ENCODE results near the gene NIP7. TPM values are rescaled to one million over a fixed set of nuclear protein-coding genes. Genes with fewer than 3 reads are reported as not detected.
"Not testable (repeated sequence)": the region's sequence is repeated elsewhere in the genome, so short reads cannot be mapped to it uniquely, and the experiment has no call there.

Gene NIP7
- total RNA-seq, 1 donor from 2014 or later = 21.9 TPM

DNA sequence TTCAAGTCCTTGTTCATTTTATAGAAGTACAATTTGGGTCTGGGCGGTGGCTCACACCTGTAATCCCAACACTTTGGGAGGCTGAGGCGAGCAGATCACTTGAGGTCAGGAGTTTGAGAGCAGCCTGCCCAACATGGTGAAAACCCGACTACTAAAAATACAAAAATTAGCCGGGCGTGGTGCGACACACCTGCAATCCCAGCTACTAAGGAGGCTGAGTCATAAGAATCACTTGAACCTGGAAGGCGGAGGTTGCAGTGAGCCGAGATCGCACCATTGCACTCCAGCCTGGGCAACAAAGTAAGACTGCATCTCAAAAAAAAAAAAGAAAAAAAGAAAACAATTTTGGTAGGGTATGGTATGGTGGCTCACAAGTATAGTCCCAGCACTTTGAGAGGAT, 20.5 kb downstream of the NIP7 start:
- H3K9ac ChIP-seq (ENCODE audit: low read depth in 1 of 3, low read length in 3 of 3); H3K9me3 ChIP-seq (ENCODE audit: control insufficient read depth in 3 of 3, low read length in 3 of 3); H3K4me1 ChIP-seq (ENCODE audit: control insufficient read depth in 3 of 3, insufficient read depth in 3 of 3, low read length in 3 of 3); H3K27ac ChIP-seq (ENCODE audit: low read depth, low read length); H3K4me3 ChIP-seq (ENCODE audit: low read length in 3 of 3); H3K27me3 ChIP-seq (ENCODE audit: control insufficient read depth in 3 of 3, insufficient read depth in 3 of 3, low read length in 3 of 3): not testable (repeated sequence)
- H3K36me3 ChIP-seq (ENCODE audit: control insufficient read depth in 3 of 3, insufficient read depth in 3 of 3, low read length in 3 of 3) = peaks cover 13 to 24% (median 19%) of the 10 kb centered on the region in 3 donors

- no peak overlapping the region for H3K27ac ChIP-seq (ENCODE audit: low read depth, low read length)
These were observed 23.7 kb downstream of the NIP7 start for GRCh38 chr16:69363281-69363717.

GRCh38 chr16:69364088-69364487, 24.5 kb downstream of the NIP7 start:
- no peaks in the 10 kb centered on the region for H3K9me3 ChIP-seq (ENCODE audit: control insufficient read depth in 3 of 3, low read length in 3 of 3)
- H3K27ac ChIP-seq (ENCODE audit: low read depth, low read length) = no peak overlapping the region
- H3K4me1 ChIP-seq (ENCODE audit: control insufficient read depth in 3 of 3, insufficient read depth in 3 of 3, low read length in 3 of 3) = no peaks in the 10 kb centered on the region
- no peaks in the 10 kb centered on the region for H3K27me3 ChIP-seq (ENCODE audit: control insufficient read depth in 3 of 3, insufficient read depth in 3 of 3, low read length in 3 of 3)
- H3K36me3 ChIP-seq (ENCODE audit: control insufficient read depth in 3 of 3, insufficient read depth in 3 of 3, low read length in 3 of 3) = peaks cover 43 to 57% (median 48%) of the 10 kb centered on the region in 3 donors
- H3K4me3 ChIP-seq (ENCODE audit: low read length in 3 of 3) = no peak overlapping the region
- no peak overlapping the region for H3K9ac ChIP-seq (ENCODE audit: low read depth in 1 of 3, low read length in 3 of 3)

More at GRCh38 chr16:69363281-69363717, 23.7 kb downstream of the NIP7 start:
- Histone ChIP-seq H3K4me3 (ENCODE audit: low read length in 3 of 3) (no peak overlapping the region), H3K27me3 (ENCODE audit: control insufficient read depth in 3 of 3, insufficient read depth in 3 of 3, low read length in 3 of 3) (no peaks in the 10 kb centered on the region), H3K9ac (ENCODE audit: low read depth in 1 of 3, low read length in 3 of 3) (no peak overlapping the region), H3K4me1 (ENCODE audit: control insufficient read depth in 3 of 3, insufficient read depth in 3 of 3, low read length in 3 of 3) (no peaks in the 10 kb centered on the region), H3K36me3 (ENCODE audit: control insufficient read depth in 3 of 3, insufficient read depth in 3 of 3, low read length in 3 of 3) (peaks cover 40 to 54% (median 45%) of the 10 kb centered on the region in 3 donors), H3K9me3 (ENCODE audit: control insufficient read depth in 3 of 3, low read length in 3 of 3) (no peaks in the 10 kb centered on the region)

DNA sequence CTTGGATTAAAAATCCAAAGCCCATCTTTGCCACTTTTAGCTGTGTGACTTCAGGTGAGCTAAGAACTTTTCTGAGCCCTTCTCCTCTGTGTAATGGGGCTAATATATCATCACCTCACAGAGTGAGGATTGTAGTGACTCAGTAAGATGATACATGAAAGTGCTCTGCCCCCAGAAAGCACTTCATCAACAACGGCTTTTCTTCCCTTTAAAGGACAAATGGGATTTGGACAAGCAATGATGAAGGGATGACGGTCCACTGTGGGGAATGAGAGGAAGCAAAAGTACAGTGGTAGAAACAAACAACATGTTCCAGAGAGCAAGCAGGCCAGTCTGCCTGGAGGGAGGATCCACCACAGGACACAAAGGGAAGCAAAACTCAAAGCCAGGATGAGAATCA, 26.3 kb downstream of the NIP7 start:
- H3K36me3 ChIP-seq (ENCODE audit: control insufficient read depth in 3 of 3, insufficient read depth in 3 of 3, low read length in 3 of 3) = peaks cover 58 to 67% (median 60%) of the 10 kb centered on the region in 3 donors

DNA sequence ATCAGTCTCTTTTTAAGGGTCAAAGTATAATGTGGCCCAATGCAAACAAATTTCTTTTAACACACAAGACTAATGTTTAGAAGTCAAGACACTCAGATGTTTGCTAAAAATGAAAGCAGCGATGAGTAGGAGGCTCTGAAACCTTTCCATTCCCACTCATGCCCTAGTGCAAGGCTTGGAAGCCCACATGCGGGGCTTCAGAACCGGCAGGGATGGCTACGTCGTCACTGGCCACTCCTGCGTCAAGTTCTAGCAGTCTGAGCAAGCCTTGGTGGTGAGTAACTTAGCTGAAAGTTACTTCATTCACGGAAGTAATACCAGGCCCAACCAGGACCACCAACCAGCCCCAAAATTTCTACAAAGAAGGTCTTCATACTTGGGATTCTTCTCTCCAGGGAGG, 26.9 kb downstream of the NIP7 start:
- peaks cover 57 to 64% (median 58%) of the 10 kb centered on the region in 3 donors for H3K36me3 ChIP-seq (ENCODE audit: control insufficient read depth in 3 of 3, insufficient read depth in 3 of 3, low read length in 3 of 3)
- no peak overlapping the region for H3K4me3 ChIP-seq (ENCODE audit: low read length in 3 of 3)
- no peaks in the 10 kb centered on the region for H3K4me1 ChIP-seq (ENCODE audit: control insufficient read depth in 3 of 3, insufficient read depth in 3 of 3, low read length in 3 of 3)
- no peak overlapping the region for H3K27ac ChIP-seq (ENCODE audit: low read depth, low read length)
- no peaks in the 10 kb centered on the region for H3K27me3 ChIP-seq (ENCODE audit: control insufficient read depth in 3 of 3, insufficient read depth in 3 of 3, low read length in 3 of 3)
- H3K9me3 ChIP-seq (ENCODE audit: control insufficient read depth in 3 of 3, low read length in 3 of 3) = no peaks in the 10 kb centered on the region
- no peak overlapping the region for H3K9ac ChIP-seq (ENCODE audit: low read depth in 1 of 3, low read length in 3 of 3)

More for the DNA sequence above, 26.3 kb downstream of the NIP7 start:
- no peaks in the 10 kb centered on the region for H3K4me1 ChIP-seq (ENCODE audit: control insufficient read depth in 3 of 3, insufficient read depth in 3 of 3, low read length in 3 of 3)
- no peak overlapping the region for H3K9ac ChIP-seq (ENCODE audit: low read depth in 1 of 3, low read length in 3 of 3)
- H3K27ac ChIP-seq (ENCODE audit: low read depth, low read length) = no peak overlapping the region
- no peaks in the 10 kb centered on the region for H3K9me3 ChIP-seq (ENCODE audit: control insufficient read depth in 3 of 3, low read length in 3 of 3)
- H3K4me3 ChIP-seq (ENCODE audit: low read length in 3 of 3) = no peak overlapping the region
- no peaks in the 10 kb centered on the region for H3K27me3 ChIP-seq (ENCODE audit: control insufficient read depth in 3 of 3, insufficient read depth in 3 of 3, low read length in 3 of 3)

DNA sequence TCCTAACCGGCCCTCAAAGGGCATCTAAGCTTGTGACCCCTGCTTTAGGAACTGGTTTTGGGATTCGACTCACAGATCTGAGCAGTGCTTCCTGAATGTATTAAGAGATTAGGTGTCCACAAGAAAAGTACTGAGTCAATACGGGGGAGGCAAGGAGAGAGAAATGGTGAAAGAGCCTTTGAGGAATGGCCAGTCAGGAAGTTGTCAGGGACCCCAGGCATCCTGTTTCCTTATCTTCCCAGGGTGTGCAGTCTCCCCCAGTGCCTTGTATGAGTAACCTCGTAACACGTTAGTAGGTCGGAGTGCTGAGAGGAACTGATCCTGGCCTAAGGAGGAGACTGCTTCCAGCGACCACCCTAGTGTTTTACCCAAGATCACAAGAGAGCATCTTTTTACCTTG, 28.4 kb downstream of the NIP7 start:
- H3K27ac ChIP-seq (ENCODE audit: low read depth, low read length) = no peak overlapping the region
- no peaks in the 10 kb centered on the region for H3K27me3 ChIP-seq (ENCODE audit: control insufficient read depth in 3 of 3, insufficient read depth in 3 of 3, low read length in 3 of 3)
- no peaks in the 10 kb centered on the region for H3K4me1 ChIP-seq (ENCODE audit: control insufficient read depth in 3 of 3, insufficient read depth in 3 of 3, low read length in 3 of 3)
- H3K9ac ChIP-seq (ENCODE audit: low read depth in 1 of 3, low read length in 3 of 3) = no peak overlapping the region
- H3K9me3 ChIP-seq (ENCODE audit: control insufficient read depth in 3 of 3, low read length in 3 of 3) = no peaks in the 10 kb centered on the region
- peaks cover 56 to 70% (median 60%) of the 10 kb centered on the region in 3 donors for H3K36me3 ChIP-seq (ENCODE audit: control insufficient read depth in 3 of 3, insufficient read depth in 3 of 3, low read length in 3 of 3)
- H3K4me3 ChIP-seq (ENCODE audit: low read length in 3 of 3) = no peak overlapping the region

- H3K9me3 ChIP-seq (ENCODE audit: control insufficient read depth in 3 of 3, low read length in 3 of 3) = no peaks in the 10 kb centered on the region
- H3K9ac ChIP-seq (ENCODE audit: low read depth in 1 of 3, low read length in 3 of 3) = no peak overlapping the region
- H3K4me3 ChIP-seq (ENCODE audit: low read length in 3 of 3) = no peak overlapping the region
- no peak overlapping the region for H3K27ac ChIP-seq (ENCODE audit: low read depth, low read length)
- H3K27me3 ChIP-seq (ENCODE audit: control insufficient read depth in 3 of 3, insufficient read depth in 3 of 3, low read length in 3 of 3) = no peaks in the 10 kb centered on the region
- H3K4me1 ChIP-seq (ENCODE audit: control insufficient read depth in 3 of 3, insufficient read depth in 3 of 3, low read length in 3 of 3) = no peaks in the 10 kb centered on the region
- H3K36me3 ChIP-seq (ENCODE audit: control insufficient read depth in 3 of 3, insufficient read depth in 3 of 3, low read length in 3 of 3) = peaks cover 53 to 70% (median 58%) of the 10 kb centered on the region in 3 donors
These were observed 29.3 kb downstream of the NIP7 start for GRCh38 chr16:69368866-69369265.

GRCh38 chr16:69371564-69371963, 32.0 kb downstream of the NIP7 start:
- Histone ChIP-seq H3K9ac (ENCODE audit: low read depth in 1 of 3, low read length in 3 of 3) (no peak overlapping the region), H3K36me3 (ENCODE audit: control insufficient read depth in 3 of 3, insufficient read depth in 3 of 3, low read length in 3 of 3) (peaks cover 37 to 51% (median 37%) of the 10 kb centered on the region in 3 donors), H3K27me3 (ENCODE audit: control insufficient read depth in 3 of 3, insufficient read depth in 3 of 3, low read length in 3 of 3) (no peaks in the 10 kb centered on the region), H3K4me3 (ENCODE audit: low read length in 3 of 3) (no peak overlapping the region), H3K4me1 (ENCODE audit: control insufficient read depth in 3 of 3, insufficient read depth in 3 of 3, low read length in 3 of 3) (no peaks in the 10 kb centered on the region), H3K27ac (ENCODE audit: low read depth, low read length) (no peak overlapping the region), H3K9me3 (ENCODE audit: control insufficient read depth in 3 of 3, low read length in 3 of 3) (no peaks in the 10 kb centered on the region)

GRCh38 chr16:69373019-69373418, 33.4 kb downstream of the NIP7 start:
- H3K27ac ChIP-seq (ENCODE audit: low read depth, low read length) = no peak overlapping the region
- peaks cover 25 to 41% (median 29%) of the 10 kb centered on the region in 3 donors for H3K36me3 ChIP-seq (ENCODE audit: control insufficient read depth in 3 of 3, insufficient read depth in 3 of 3, low read length in 3 of 3)
- H3K9me3 ChIP-seq (ENCODE audit: control insufficient read depth in 3 of 3, low read length in 3 of 3) = no peaks in the 10 kb centered on the region
- H3K27me3 ChIP-seq (ENCODE audit: control insufficient read depth in 3 of 3, insufficient read depth in 3 of 3, low read length in 3 of 3) = no peaks in the 10 kb centered on the region
- no peaks in the 10 kb centered on the region for H3K4me1 ChIP-seq (ENCODE audit: control insufficient read depth in 3 of 3, insufficient read depth in 3 of 3, low read length in 3 of 3)
- H3K9ac ChIP-seq (ENCODE audit: low read depth in 1 of 3, low read length in 3 of 3) = no peak overlapping the region
- no peak overlapping the region for H3K4me3 ChIP-seq (ENCODE audit: low read length in 3 of 3)

GRCh38 chr16:69376393-69377059, 37.0 kb downstream of the NIP7 start:
- Histone ChIP-seq H3K36me3 (ENCODE audit: control insufficient read depth in 3 of 3, insufficient read depth in 3 of 3, low read length in 3 of 3) (peaks cover 8 to 36% (median 11%) of the 10 kb centered on the region in 3 donors), H3K4me1 (ENCODE audit: control insufficient read depth in 3 of 3, insufficient read depth in 3 of 3, low read length in 3 of 3) (no peaks in the 10 kb centered on the region), H3K4me3 (ENCODE audit: low read length in 3 of 3) (no peak overlapping the region), H3K27me3 (ENCODE audit: control insufficient read depth in 3 of 3, insufficient read depth in 3 of 3, low read length in 3 of 3) (no peaks in the 10 kb centered on the region), H3K9me3 (ENCODE audit: control insufficient read depth in 3 of 3, low read length in 3 of 3) (no peaks in the 10 kb centered on the region), H3K9ac (ENCODE audit: low read depth in 1 of 3, low read length in 3 of 3) (no peak overlapping the region), H3K27ac (ENCODE audit: low read depth, low read length) (no peak overlapping the region)

All from skeletal muscle tissue (tissue), 4 donors.